GM06990 (cell line): ENCODE measurements around the gene MAPK1IP1L.

Experiments
- DNase-seq: peaks from one replicate; pipeline ENCODE4 v3.0.0-alpha.2; 2011; ENCODE audit not compliant: insufficient read length; ENCODE audit errors: extremely low read depth
- H3K27me3 ChIP-seq: replicated peaks from 2 replicates; pipeline ENCODE4 v1.6.0; 2011; ENCODE audit warnings: low read length; ENCODE audit not compliant: control insufficient read depth, insufficient read depth
- H3K36me3 ChIP-seq: 2 replicates; pipeline ENCODE4 v1.5.1; 2011; ENCODE audit warnings: low read length; ENCODE audit not compliant: control insufficient read depth, insufficient read depth
- H3K4me3 ChIP-seq: replicated peaks from 2 replicates; pipeline ENCODE4 v1.5.1; 2011; ENCODE audit warnings: low read depth, mild to moderate bottlenecking, control low read depth, low read length
- CTCF ChIP-seq: IDR thresholded peaks from 2 replicates; pipeline ENCODE4 v1.5.1; 2011; ENCODE audit warnings: low read length, control low read depth, mild to moderate bottlenecking, inconsistent platforms; ENCODE audit not compliant: insufficient read depth, poor library complexity, severe bottlenecking

The MAPK1IP1L gene

GRCh38 chr14:55116246-55117030 is 65.0 kb downstream of the MAPK1IP1L start:
- H3K36me3 ChIP-seq = no peaks in the 10 kb centered on the region
- H3K27me3 ChIP-seq = no peaks in the 10 kb centered on the region
- no peak for DNase-seq
- no peak for TF ChIP-seq CTCF
- no peak overlapping the region for H3K4me3 ChIP-seq

DNA sequence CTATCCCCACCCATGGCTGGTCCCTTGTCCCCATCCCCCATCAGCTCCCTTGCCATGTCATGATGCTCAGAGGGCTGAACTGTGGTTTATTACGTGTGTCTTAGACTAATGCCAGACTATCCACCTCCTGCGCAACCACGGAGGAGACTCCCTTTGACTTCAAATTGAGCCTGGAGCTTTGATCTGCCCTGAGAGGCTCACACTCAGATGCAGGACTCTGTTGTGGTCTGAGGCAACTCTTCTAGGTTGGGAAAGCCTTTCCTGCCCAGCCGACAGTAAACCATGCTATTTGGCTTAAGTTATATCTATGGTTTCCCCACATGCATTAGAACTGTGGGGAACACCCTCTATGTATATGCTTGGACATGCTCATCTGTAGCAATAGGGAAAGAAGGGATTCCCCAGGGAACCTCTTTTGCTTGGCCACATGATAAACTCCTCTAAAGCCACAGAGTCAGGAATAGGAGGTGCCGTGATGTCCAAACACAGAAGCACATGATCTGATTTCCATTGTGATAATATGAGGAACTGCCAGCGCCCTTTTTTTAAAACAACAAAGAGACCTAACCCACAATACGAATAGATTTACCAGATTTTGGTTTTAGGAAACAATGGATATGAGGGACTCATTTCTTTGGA is 66.5 kb downstream of the MAPK1IP1L start:
- DNase-seq = no peak
- Histone ChIP-seq H3K4me3 (no peak overlapping the region), H3K27me3 (no peaks in the 10 kb centered on the region), H3K36me3 (no peaks in the 10 kb centered on the region)
- no peak for TF ChIP-seq CTCF

DNA sequence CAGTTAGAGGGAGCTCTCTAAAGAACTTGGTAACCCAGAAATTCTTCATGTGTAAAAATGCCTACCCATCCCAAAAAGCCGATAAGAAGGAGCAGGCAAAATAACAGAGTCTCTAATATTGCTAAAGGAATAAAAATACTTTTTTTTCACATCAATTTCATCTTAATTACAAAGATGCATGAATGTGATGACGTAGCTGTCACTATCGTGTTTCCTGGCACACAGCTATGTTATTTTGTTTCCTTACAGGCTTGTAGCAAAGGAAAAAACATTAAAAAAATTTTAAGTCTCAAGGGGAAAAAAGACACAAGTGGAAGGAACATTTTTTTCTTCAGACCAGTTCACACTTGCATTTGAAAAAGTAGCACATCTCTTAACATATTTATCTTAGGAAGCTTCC is 67.3 kb downstream of the MAPK1IP1L start:
- TF ChIP-seq CTCF = no peak
- Histone ChIP-seq H3K27me3 (no peaks in the 10 kb centered on the region), H3K36me3 (no peaks in the 10 kb centered on the region), H3K4me3 (no peak overlapping the region)
- DNase-seq = no peak
